HUDEP-2 (cell line): ENCODE results near the gene BTG4.

Experiments
- DNase-seq, 76 experiments: peaks; one replicate each; lab custom pipeline; 2025; ENCODE audit not compliant: unreplicated experiment in 76 of 76; lab: John Stamatoyannopoulos, UW

BTG4 gene

GRCh38 chr11:111456859-111457730 lies 55.1 kb downstream of the BTG4 start:
- DNase-seq: no peak

- DNase-seq: no peak
Observed at GRCh38 chr11:111456086-111456858, 55.9 kb downstream of the BTG4 start.

- no peak for DNase-seq
Observed at GRCh38 chr11:111455291-111456085, 56.7 kb downstream of the BTG4 start.

GRCh38 chr11:111454561-111455192 lies 57.5 kb downstream of the BTG4 start:
- peak in 28 of 76 experiments; percentile 1 to 46 (median 14) for DNase-seq

- DNase-seq: no peak
Observed at GRCh38 chr11:111452817-111453552, 59.2 kb downstream of the BTG4 start.

- no peak for DNase-seq
Observed at GRCh38 chr11:111452146-111452545, 60.0 kb downstream of the BTG4 start.

GRCh38 chr11:111450480-111451320 lies 61.5 kb downstream of the BTG4 start:
- no peak for DNase-seq

- DNase-seq: no peak
Observed at GRCh38 chr11:111449696-111450479, 62.3 kb downstream of the BTG4 start.

GRCh38 chr11:111448831-111449557 lies 63.2 kb downstream of the BTG4 start:
- DNase-seq: no peak

- DNase-seq: no peak
Observed at GRCh38 chr11:111448414-111448813, 63.8 kb downstream of the BTG4 start.

- DNase-seq: no peak
Observed at GRCh38 chr11:111447931-111448330, 64.3 kb downstream of the BTG4 start.

GRCh38 chr11:111447112-111447471 lies 65.1 kb downstream of the BTG4 start:
- no peak for DNase-seq

- DNase-seq: peak in 69 of 76 experiments; percentile 3 to 84 (median 54)
Observed at GRCh38 chr11:111446404-111447111, 65.6 kb downstream of the BTG4 start.

GRCh38 chr11:111445586-111445985 lies 66.6 kb downstream of the BTG4 start:
- DNase-seq: no peak
